SK-N-SH (cell line): Measurements from ENCODE around the gene KCNN3.

Experiments used
- EZH2phosphoT487 ChIP-seq: fragments of 200-600 bp; sonication (generic); IDR thresholded peaks from 2 replicates; pipeline ENCODE4 v1.6.1; 2017; ENCODE audit warnings: low read depth, mixed run types, mild to moderate bottlenecking, antibody characterized with exemption, moderate library complexity, borderline replicate concordance
- SMC3 ChIP-seq: IDR thresholded peaks from 2 replicates; pipeline ENCODE4 v1.6.1; 2012; ENCODE audit warnings: low read depth, low read length, improper control_type of control experiment
- TF ChIP-seq, protein P1 (sequence below): IDR thresholded peaks from 2 replicates; pipeline ENCODE4 v1.4.0; 2012; ENCODE audit warnings: low read depth

DNA sequence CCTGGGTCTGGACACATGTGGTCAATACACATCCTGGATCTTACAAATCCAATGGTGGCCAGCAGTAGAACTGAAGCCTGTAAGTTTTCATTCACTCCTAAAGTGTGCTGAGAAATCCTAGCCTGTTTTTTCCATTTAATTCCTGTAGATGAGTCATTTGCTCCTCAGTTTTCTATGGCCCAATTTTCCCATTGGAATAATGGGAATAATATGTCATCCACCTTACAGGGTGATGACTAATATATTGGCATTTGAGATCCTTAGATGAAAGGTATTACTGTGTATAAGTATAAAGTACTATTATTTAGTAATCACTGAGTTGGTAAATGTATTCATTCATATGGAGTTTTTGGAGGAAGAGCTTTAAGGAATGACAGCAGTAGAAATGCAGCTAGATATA lies 172.4 kb downstream of the KCNN3 start:
- TF ChIP-seq EZH2phosphoT487 (no peak), SMC3 (no peak)
- TF ChIP-seq, protein P1, sequence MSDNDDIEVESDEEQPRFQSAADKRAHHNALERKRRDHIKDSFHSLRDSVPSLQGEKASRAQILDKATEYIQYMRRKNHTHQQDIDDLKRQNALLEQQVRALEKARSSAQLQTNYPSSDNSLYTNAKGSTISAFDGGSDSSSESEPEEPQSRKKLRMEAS: no peak
